AG04450 (cell line): Measurements from ENCODE around the gene BAZ2B. TPM values are rescaled to one million over a fixed set of nuclear protein-coding genes. Genes with fewer than 3 reads are reported as not detected.

ENCODE experiments used
- CTCF ChIA-PET: fragments of 300-600, 350-600 bp; formaldehyde crosslinking; extraction: SDS; loops from one replicate; lab custom pipeline; 2022; ENCODE audit warnings: antibody characterized with exemption, inconsistent platforms; lab: Charles Lee
- POLR2A ChIA-PET: fragments of 350-600 bp; formaldehyde crosslinking; extraction: SDS; loops from one replicate; lab custom pipeline; 2021; ENCODE audit warnings: antibody characterized with exemption, inconsistent platforms; lab: Yijun Ruan, JAX
- DNase-seq: peaks from one replicate; pipeline ENCODE4 v3.0.0-alpha.2; 2011; ENCODE audit warnings: low read depth, low spot score
- H3K27ac ChIP-seq: one replicate; pipeline ENCODE4 v1.5.1; 2012; ENCODE audit warnings: low read depth, low read length, control low read depth
- H3K27me3 ChIP-seq: one replicate; pipeline ENCODE4 v1.6.0; 2012; ENCODE audit warnings: low read length; ENCODE audit not compliant: control insufficient read depth, insufficient read depth
- H3K4me3 ChIP-seq: 2 replicates; pipeline ENCODE4 v1.5.1; 2011; ENCODE audit warnings: mild to moderate bottlenecking, low read depth, low read length, control low read depth
- H3K9me3 ChIP-seq: 2 replicates; pipeline ENCODE4 v1.5.1; 2012; ENCODE audit warnings: low read length; ENCODE audit not compliant: control insufficient read depth, insufficient read depth
- CTCF ChIP-seq: IDR thresholded peaks from 2 replicates; pipeline ENCODE4 v1.5.1; 2011; ENCODE audit warnings: low read depth, low read length, control low read depth, inconsistent platforms
- polyA plus RNA-seq: library from polyadenylated mRNA; depleted of rRNA; stranded (reverse); fragments of >200 nt; gene quantifications from 2 replicates; pipeline ENCODE4 v1.2.3, GENCODE V29; 2011

The BAZ2B gene
- polyA plus RNA-seq, 1 experiment = 44.7 TPM

DNA sequence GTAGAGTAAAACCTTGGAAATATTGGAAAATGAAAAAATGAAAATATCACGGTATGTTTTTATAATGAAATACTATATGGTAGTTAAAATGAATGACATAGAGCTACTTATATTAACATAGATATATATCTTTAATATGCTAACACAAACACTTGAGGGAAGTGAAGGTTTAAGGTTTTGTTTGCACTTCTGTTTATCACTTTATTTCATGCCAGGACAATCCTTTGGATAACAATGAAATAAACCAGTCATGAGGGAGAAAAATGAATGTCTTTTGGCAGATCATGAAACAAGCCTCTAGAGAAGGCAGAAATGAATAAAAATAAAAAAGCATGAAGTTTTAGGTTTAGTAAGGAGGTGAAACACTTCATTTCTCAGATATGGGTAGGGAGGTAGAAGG, 89.9 kb downstream of the BAZ2B start:
- ChIA-PET POLR2A (interaction anchor here (0.6 kb wide), 1 partner anchor 21 kb away, joined by 3 read pairs; no protein-coding TSS in a partner anchor), CTCF (interaction anchor here (0.6 kb wide), 1 partner anchor 57 kb away, joined by 3 read pairs; no protein-coding TSS in a partner anchor)
- H3K27ac ChIP-seq = no peak overlapping the region
- TF ChIP-seq CTCF = no peak
- no peak overlapping the region for H3K4me3 ChIP-seq
- H3K9me3 ChIP-seq = no peaks in the 10 kb centered on the region
- no peak for DNase-seq
- H3K27me3 ChIP-seq = no peaks in the 10 kb centered on the region

GRCh38 chr2:159525012-159525411, 91.3 kb downstream of the BAZ2B start:
- ChIA-PET POLR2A (no interaction called here), CTCF (no interaction called here)
- no peaks in the 10 kb centered on the region for H3K27me3 ChIP-seq

DNA sequence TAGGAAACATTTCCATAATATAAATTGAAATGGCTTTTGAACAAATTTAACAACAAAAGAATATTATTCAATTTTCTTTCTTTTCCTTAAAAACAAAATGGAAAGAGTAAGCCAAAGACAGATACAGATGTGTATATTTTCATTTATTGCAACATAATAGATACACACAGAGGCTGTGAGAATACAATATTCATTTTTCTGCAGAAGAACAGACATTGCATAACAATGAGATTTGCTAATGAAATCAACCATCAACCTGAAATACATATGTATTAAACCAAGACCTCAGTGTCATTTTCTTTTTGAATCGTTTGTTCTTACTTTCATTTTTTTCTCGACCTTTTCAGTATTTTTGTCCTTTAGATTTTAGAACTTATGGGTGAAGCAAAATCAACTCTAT, 95.1 kb downstream of the BAZ2B start:
- H3K4me3 ChIP-seq = no peak overlapping the region
- no peaks in the 10 kb centered on the region for H3K9me3 ChIP-seq
- TF ChIP-seq CTCF = no peak
- no peaks in the 10 kb centered on the region for H3K27me3 ChIP-seq
- ChIA-PET CTCF (no interaction called here), POLR2A (no interaction called here)
- no peak overlapping the region for H3K27ac ChIP-seq
- no peak for DNase-seq

More at GRCh38 chr2:159525012-159525411, 91.3 kb downstream of the BAZ2B start:
- Histone ChIP-seq H3K27ac (no peak overlapping the region), H3K9me3 (no peaks in the 10 kb centered on the region), H3K4me3 (no peak overlapping the region)
- DNase-seq = no peak
- TF ChIP-seq CTCF = no peak

- TF ChIP-seq CTCF = no peak
- ChIA-PET CTCF (interaction anchor here (1.3 kb wide), 1 partner anchor 18 kb away, joined by 3 read pairs; no protein-coding TSS in a partner anchor), POLR2A (interaction anchor here (0.6 kb wide), 1 partner anchor 97 kb away, joined by 5 read pairs; no protein-coding TSS in a partner anchor)
- Histone ChIP-seq H3K27ac (no peak overlapping the region), H3K27me3 (no peaks in the 10 kb centered on the region), H3K4me3 (no peak overlapping the region), H3K9me3 (no peaks in the 10 kb centered on the region)
- no peak for DNase-seq
Measured at GRCh38 chr2:159518321-159519005, 97.9 kb downstream of the BAZ2B start.

GRCh38 chr2:159516241-159516758, 100.0 kb downstream of the BAZ2B start:
- no peaks in the 10 kb centered on the region for H3K27me3 ChIP-seq
- CTCF ChIA-PET = interaction anchor here (0.6 kb wide), 1 partner anchor 156 kb away, joined by 3 read pairs; no protein-coding TSS in a partner anchor
- no peak for TF ChIP-seq CTCF
- no peak for DNase-seq
- no peaks in the 10 kb centered on the region for H3K9me3 ChIP-seq
- no peak overlapping the region for H3K27ac ChIP-seq
- POLR2A ChIA-PET = no interaction called here
- H3K4me3 ChIP-seq = peak overlapping the region; percentile 34
